GM15510 (cell line): ENCODE results near the gene GAB2.

ENCODE experiments used
- POLR2A ChIP-seq: IDR thresholded peaks from 3 replicates; pipeline ENCODE4 v1.6.1; 2011; ENCODE audit warnings: borderline replicate concordance; ENCODE audit not compliant: insufficient read length; ENCODE audit errors: extremely low read depth

The GAB2 gene

DNA sequence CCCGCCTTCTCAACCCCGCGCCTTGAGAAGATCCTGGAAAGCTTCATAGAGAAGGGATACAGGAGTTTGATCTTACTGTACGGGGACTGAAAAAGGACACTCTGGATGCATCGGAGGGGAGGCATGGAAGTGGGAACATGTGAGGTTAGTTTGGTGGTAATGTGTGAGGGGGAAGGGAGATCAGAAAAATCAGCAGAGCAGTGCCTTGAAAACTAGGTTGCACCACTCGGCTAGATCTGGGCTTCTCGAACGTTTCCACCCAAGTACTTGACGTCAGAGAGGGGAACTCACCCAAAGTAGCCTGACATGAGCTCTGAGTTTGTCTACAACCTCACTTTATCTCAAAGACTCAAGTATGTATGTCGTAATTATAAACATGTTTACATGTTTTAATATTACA is 214.4 kb downstream of the GAB2 start:
- no peak for TF ChIP-seq POLR2A

DNA sequence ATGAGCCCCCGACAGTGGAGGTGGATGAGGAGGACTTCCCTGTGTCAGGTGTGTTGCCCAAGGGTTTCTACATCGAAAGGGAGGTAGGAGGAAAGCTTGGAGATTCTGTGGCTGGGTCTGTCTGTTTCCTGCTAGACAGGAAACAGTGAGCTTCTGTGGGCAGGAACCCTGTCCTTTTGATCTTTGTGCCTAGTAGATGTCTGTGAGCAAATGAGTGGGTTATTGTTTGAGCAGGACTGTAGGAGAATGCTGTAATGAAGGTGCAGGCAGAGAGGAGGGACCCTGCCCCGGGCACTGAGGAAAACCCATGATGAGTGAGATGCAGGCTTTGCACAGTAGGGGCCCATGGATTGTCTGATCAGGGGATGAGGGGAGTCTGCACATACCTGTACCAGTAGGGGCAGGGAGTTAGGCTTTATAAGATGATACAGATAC is 214.9 kb downstream of the GAB2 start:
- TF ChIP-seq POLR2A: no peak

DNA sequence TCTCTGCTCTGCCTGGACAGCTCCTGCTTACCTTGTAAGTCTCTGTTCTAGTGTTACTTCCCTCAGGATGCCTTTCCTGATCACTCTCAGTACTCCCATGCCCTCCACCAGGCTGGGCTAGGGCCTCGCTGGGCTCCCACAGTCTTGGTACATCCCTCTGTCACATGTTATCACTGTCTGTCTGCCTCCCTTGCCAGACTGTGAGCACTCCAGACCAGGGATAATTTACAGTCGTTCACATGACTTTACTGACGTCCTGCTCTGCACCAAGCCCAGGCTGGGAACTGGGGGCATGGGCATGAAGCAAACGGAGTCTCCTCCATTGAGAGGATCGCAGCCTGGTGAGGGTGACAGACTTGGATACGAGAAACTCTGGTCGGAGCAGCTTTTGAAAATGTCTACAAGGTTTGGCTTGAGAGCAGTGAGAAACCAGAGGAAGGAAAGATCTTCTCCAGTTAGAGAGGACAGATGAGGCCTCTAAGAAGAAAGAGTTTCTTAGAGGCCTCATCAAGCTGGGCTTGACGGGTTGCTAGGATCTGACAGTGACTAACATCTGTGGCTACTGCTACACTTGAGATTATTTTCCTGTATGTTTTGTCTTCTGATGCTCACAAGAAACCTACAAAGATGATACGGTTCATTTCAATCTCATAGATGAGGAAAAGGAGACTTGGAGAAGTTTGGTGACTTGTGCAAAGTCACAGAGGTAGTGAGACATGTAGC is 216.4 kb downstream of the GAB2 start:
- TF ChIP-seq POLR2A: no peak

DNA sequence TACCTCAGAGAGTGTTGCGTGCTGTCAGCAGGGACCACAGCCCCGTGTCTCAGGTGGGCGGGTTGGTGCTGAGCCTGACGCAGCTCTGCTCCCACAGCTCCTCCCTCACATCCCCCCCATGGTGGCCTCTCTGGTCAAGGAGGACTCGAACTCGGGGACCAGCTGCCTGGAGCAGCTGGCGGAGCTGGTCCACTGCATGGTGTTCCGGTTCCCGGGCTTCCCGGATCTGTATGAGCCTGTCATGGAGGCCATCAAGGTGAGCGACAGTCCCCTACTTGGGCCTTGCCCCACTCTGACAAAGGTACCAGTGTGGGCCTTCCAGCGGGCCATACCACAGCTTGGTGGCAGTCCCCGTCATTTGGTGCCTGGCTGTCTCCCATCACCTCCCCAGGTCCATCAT is 217.1 kb downstream of the GAB2 start:
- TF ChIP-seq POLR2A: no peak

DNA sequence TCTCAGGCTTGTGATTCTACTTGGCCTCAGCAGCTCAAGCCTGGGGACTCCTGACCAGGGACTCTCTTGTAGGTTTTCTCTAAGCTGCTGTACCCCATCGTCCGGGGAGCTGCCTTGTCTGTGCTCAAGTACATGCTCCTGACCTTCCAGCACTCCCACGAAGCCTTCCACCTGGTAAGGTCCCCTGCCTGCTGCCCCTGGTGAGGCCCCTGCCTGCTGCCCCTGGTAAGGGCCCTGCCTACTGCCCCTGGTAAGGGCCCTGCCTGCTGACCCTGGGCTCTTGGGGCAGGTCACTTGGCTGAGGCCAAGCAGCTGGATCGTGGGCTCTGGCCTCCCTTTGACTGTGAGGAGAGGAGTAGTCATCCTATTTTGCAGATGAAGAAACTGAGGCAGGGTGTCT is 217.6 kb downstream of the GAB2 start:
- no peak for TF ChIP-seq POLR2A

DNA sequence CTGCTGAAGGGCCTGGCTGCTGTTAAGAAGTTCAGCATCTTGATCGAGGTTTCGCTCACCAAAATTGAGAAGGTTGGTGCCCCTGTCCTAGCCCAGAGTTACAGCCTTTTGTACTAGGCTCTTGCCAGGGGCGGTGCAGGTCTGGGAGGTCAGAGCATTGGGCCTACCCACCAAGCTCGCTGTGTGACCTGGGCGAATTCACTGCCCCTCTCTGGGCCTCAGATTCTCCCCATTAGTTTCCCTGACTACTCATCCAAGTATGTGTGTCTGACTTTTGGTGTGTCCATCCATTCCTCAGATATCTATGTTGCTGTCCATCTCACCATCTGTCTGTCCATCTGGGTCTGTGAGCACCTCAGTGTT is 218.0 kb downstream of the GAB2 start:
- TF ChIP-seq POLR2A: no peak

DNA sequence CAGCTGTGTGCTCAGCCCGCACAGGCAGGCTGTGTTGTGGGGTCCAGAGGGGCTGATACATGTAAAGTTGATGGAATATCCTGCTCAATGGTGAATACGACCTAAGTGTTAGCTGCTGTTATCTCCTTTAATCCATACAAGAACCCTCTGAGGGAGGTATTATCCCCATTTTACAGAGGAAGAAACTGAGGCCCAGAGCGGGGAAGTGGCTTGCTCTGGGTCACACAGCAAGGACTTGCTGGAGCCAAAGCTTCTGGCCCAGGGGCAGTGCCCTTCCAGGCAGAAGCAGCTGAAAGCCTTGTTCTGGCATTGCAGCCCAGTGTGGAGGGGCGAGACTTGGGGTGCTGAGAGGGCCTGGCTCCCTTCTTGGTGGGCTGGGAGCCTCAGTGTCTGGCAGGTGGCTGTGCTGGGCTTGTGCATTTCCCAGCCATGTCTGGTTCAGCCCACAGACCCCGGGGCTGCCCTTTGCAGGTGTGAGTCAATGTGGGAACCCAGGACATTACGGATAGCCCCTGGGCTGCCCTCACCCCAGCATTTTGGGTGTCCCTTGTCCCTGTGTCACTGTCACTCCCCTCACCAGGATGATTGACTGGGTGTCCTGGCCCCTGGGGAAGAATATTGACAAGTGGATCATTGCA is 218.5 kb downstream of the GAB2 start:
- TF ChIP-seq POLR2A: no peak

DNA sequence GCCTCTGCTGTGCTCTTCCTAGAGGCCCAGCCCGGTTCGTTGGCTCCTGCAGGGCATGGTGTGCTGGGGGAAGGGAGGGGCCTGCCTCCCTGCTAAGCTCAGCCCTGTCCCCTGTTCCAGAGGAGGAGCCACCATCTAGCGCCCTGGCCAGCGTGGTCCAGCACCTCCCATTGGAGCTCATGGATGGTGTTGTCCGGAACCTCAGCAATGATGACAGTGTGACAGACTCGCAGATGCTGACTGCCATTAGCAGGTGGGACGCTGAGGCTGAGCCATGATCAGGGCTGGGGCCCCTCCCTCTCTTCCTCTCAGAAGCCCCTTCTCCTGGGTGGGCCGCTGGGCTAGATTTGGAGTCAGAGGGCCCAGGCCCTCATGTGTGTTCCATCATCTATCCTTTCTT is 219.8 kb downstream of the GAB2 start:
- no peak for TF ChIP-seq POLR2A

DNA sequence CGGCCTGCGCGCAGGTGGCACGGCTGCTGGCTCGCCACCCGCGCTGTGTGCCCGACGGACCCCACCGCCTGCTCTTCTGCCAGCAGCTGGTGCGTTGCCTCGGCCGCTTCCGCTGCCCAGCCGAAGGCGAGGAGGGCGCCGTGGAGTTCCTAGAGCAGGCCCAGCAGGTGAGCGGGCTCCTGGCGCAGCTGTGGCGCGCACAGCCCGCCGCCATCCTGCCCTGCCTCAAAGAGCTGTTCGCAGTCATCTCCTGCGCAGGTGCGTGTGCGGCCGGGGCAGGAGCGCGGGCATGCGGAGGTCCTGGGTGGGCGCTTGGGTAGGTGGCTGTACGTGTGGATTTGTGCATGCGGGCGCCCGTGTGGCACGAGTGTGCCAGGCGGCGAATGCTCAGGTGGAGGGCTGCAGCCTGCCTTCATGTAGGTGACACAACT is 220.9 kb downstream of the GAB2 start:
- no peak for TF ChIP-seq POLR2A

DNA sequence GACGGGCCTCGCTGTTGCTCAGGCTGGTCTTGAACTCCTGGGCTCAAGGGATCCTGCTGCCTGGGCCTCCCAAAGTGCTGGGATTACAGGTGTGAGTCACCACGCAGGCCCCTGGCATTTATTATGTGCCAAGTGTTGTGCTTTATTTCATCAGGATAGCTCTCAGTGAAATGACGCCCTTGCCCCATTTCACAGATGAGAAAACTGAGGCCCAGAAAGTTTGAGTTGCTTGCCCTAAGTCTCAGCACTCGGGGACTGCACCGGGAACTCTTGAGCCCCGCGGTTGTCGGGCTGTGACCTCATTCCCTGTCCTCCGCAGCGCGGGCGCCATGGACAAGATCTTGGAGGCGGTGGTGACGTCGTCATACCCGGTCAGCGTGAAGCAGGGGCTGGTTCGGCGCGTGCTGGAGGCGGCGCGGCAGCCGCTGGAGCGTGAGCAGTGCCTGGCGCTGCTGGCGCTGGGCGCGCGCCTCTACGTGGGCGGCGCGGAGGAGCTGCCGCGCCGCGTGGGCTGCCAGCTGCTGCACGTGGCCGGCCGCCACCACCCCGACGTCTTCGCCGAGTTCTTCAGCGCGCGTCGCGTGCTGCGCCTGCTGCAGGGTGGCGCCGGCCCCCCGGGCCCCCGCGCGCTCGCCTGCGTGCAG is 221.6 kb downstream of the GAB2 start:
- no peak for TF ChIP-seq POLR2A

DNA sequence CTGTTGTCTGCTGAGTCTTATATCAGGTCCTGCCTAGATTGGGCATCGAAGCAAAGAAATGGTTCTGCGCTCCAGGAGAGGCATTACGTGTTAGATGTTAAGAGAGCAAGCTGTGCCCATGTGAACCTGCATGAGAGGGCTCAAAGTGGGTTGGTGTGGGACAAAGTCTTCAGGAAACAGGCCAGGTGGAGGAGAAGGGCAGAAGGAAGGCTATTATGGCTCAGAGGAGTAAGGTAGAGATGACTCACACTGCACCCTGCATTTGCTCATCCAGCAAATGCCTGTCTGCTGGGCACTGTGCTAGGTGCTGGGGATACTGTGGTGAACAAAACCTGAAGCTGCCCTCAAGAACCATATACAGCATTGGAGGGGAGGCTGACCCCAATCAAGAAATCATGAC is 223.1 kb downstream of the GAB2 start:
- TF ChIP-seq POLR2A: no peak

DNA sequence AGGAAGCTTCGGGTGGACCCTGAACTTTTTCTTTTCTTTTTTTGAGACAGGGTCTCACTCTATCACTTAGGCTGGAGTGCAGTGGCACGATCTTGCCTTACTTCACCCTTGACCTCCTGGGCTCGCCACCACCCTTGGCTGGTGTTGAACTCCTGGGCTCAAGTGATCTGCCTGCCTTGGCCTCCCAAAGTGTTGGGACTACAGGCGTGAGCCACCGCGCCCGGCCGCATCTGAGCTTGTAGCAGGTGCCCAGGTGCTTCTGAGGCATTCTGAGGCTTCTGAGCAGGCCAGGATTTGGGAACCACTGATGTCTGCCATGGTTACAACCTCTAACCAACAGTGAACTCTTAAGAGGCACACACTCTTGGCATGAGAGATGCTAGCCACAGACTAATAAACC is 223.8 kb downstream of the GAB2 start:
- TF ChIP-seq POLR2A: no peak

DNA sequence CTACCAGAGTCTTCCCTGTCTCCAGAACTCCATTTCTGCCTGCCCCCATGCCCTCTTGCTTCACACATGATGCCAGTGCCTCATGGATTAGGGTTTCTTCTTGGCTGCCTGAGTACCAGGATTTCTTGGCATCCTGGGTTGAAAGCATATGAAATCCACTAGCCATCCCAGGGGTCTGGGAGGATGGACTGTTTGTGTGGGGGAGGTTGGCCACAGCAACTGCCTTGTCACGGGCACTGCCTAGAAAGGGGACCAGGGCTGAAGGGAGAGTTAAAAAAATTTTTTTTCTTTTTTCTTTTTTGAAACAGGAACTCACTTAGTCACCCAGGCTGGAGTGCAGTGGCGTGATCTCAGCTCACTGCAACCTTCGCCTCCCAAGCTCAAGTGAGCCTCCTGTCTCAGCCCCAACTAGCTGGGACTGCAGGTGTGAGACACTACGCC is 224.7 kb downstream of the GAB2 start:
- no peak for TF ChIP-seq POLR2A

DNA sequence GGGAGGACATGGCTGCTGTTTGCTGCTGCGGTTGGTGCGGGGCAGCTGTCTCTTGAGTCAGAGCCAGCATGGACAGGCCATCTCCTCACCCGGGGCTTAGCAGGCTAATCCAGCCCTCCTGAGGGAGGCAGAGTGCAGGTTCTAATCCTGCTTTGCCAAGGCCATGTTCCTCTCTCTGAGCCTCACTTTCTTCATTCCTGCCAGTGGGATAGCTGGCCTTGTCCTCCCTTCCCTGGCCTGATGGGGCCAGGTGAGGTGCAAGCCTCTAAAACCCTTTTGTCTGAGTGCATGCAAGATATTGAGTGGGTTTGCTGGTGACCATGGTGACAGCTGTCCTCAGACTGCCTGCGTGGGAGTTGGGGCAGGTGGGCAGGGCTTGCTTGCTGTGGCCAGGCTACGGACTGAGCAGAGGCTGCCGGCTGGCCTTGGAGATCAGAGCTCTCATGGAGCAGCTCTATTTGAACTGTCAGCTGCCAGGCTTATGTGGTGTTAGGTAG is 225.3 kb downstream of the GAB2 start:
- no peak for TF ChIP-seq POLR2A

DNA sequence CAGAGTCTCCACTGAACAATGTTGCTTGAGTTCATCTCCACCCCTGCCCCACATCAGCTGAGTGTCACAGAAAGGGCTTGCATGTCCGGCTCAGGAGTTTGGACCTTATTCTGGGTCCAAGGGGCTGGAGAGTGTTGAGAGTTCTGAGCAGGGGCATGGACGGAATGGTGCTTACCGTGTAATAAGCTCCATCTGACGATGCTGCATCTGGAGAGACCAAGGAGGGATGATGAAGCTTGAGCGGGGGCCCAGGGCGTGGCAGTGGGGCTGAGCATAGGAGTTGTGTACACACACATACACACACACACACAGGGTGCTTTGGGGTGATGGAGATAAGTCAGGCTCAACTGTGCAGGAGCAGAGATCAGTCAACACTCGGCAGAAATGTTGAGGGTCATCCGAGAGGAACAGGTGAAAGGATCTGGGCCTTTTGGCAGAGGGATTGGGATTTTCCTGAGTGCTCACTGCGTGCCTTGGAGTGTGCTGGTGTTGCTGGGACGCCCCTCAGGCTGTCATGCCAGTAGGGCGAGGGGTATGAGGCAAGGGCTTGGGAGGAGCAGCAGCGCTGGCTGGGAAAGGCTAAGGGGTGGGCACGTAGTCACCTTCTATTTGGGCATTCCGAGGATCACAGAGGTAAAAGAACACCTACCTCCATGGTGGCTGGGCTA is 226.6 kb downstream of the GAB2 start:
- TF ChIP-seq POLR2A: no peak
